ENCODE measurements around the gene MMP20. TPM values are rescaled to one million over a fixed set of nuclear protein-coding genes. Genes with fewer than 3 reads are reported as not detected.

Gene MMP20
- total and polyA plus RNA-seq, 2 of the 13 experiments (the other 11 are each of a cell fraction or from before 2014, with no cell fraction given), result 0.05 TPM; not detected in 1

DNA sequence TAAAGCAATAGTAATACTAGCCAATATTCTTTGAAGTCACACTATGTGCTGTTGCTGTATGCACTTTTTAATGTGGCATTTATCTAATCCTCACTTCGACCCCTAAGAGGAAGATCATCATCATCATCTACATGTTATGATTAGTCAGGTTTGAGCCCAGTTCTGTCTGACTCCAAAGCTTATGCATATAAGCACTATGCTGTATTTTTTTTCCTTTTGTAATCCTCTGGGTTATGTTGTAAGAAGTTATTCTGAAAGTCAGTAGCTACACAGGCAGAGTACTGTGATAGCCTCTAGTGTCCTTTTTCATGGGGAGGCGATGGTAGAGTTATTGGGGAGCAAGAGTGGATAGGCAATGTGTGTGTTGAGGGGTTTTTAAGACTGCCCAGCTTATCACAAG, 11.1 kb downstream of the MMP20 start:
- TF ChIP-seq FOSL2 (CRISPR knock-in tag; IDR thresholded peaks at IDR 0.05), result no peak
- TF ChIP-seq ZFP90 (CRISPR knock-in tag; IDR thresholded peaks at IDR 0.05; ENCODE audit: borderline replicate concordance), result no peak
- TF ChIP-seq ZBTB3 (CRISPR knock-in tag; IDR thresholded peaks at IDR 0.05; ENCODE audit: borderline replicate concordance, low read depth), result no peak
- TF ChIP-seq RBFOX2 (IDR thresholded peaks at IDR 0.05; ENCODE audit: low read depth, low read length), result no peak
- TF ChIP-seq AGO2 (optimal IDR thresholded peaks at IDR 0.05; ENCODE audit: low read depth, low read length), result no peak
- TF ChIP-seq IRF9 (CRISPR knock-in tag; IDR thresholded peaks at IDR 0.05; ENCODE audit: borderline replicate concordance), result no peak
- TF ChIP-seq ZNF3 (CRISPR knock-in tag; IDR thresholded peaks at IDR 0.05), result 0 out of 2 replicates have a peak, but pooled peaks have one; percentile 39
- no peak for TF ChIP-seq HOXD1 (CRISPR knock-in tag; IDR thresholded peaks at IDR 0.05)
- TF ChIP-seq ZNF737 (CRISPR knock-in tag; IDR thresholded peaks at IDR 0.05; ENCODE audit: borderline replicate concordance), result no peak
- DNase-seq (ENCODE audit: low spot score), result no peak

More for the DNA sequence above, 11.1 kb downstream of the MMP20 start:
- H4K20me1 ChIP-seq (ENCODE audit: insufficient read depth, low read length), result no peaks in the 10 kb centered on the region
- CTCF ChIA-PET (ENCODE audit: low intra/inter-chr PET ratio, low total read pairs), result interaction anchor here (1.7 to 2.1 kb wide), 2 partner anchors 21 to 119 kb away, joined by 8 to 24 read pairs; no protein-coding TSS in a partner anchor
- POLR2A ChIA-PET, result interaction anchor here (3.7 kb wide), 1 partner anchor 10 kb away, joined by 30 read pairs; no protein-coding TSS in a partner anchor
- H3K4me3 ChIP-seq (replicated peaks in 1 of 3; ENCODE audit: insufficient read depth in 1 of 3, low read depth in 2 of 3, low read length in 3 of 3), result no peak overlapping the region
- no TSS peak for BruUV-seq (replicated peaks)
- in situ Hi-C loops (cut with HindIII; ENCODE audit: extremely low pct_ligation_motif_present, low pct_unique_long_range_greater_than_20kb) (loop anchor here (5.0 kb wide), 1 partner anchor 272 kb away; no protein-coding TSS in a partner anchor), intact Hi-C loops (cut with micrococcal nuclease; ENCODE audit: unreplicated experiment) (loop anchor here (2.0 to 5.0 kb wide), 3 partner anchors 62 to 267 kb away; partner anchors contain the start of gene BIRC2)
- H3K9ac ChIP-seq (ENCODE audit: insufficient read depth, low read depth, low read length), result no peak overlapping the region
- ATAC-seq, result no peak
- no peak overlapping the region for H2AFZ ChIP-seq (ENCODE audit: low read length)
- H3K4me2 ChIP-seq (ENCODE audit: low read depth, low read length), result no peak overlapping the region
- H3K4me1 ChIP-seq (ENCODE audit: insufficient read depth, low read length), result peaks cover 41% of the 10 kb centered on the region
- H3K27me3 ChIP-seq (ENCODE audit: control insufficient read depth in 1 of 2, insufficient read depth in 2 of 2, low read length in 2 of 2), result no peaks in the 10 kb centered on the region
- FAIRE-seq, result no peak
- no peaks in the 10 kb centered on the region for H3K79me2 ChIP-seq (ENCODE audit: insufficient read depth, low read length)
- no peaks in the 10 kb centered on the region for H3K9me3 ChIP-seq (ENCODE audit: low read length)
- WGBS (ENCODE audit: low lambda C conversion rate), result 77% methylated on average over 2 of the region's 2 CpGs
- no peaks in the 10 kb centered on the region for H3K36me3 ChIP-seq (replicated peaks in 1 of 2; ENCODE audit: control insufficient read depth in 1 of 2, insufficient read depth in 2 of 2, low read length in 2 of 2)
- H3K27ac ChIP-seq (ENCODE audit: extremely low read length, insufficient read depth, low read length), result no peak overlapping the region

All from HepG2 (cell line).